ENCODE results near the gene VEGFB. TPM values are rescaled to one million over a fixed set of nuclear protein-coding genes. Genes with fewer than 3 reads are reported as not detected.
A peak's percentile ranks its signal among the peaks of the same experiment; 100 is the strongest.

The VEGFB gene
- total and polyA plus RNA-seq, 2 donors from 2014 or later = 77.6 to 157 TPM

DNA sequence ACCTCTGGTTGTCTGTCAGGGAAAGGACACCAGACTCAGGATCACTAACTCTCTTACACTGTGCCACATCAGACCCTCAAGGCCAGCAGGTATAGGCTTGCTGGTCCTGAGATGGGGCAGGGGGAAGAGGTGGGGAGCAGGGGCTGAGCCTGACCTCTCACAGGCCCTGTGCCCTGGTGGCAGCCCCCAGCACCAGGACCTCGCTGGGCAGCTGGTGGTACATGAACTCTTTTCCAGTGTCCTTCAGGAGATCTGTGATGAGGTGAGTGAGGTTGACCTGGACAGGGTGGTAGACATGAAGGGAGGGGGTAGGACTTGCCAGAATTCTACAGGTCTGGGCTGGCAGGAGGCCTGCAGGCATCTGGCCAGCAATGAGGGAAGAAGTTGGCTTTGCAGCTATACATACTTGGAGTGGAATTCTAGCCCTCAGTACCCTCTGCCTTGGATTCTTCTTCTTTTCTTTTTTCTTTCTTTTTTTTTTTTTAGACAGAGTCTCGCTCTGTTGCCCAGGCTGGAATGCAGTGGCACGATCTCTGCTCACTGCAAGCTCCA, 6.9 kb upstream of the VEGFB start:
- TF ChIP-seq, protein P1, sequence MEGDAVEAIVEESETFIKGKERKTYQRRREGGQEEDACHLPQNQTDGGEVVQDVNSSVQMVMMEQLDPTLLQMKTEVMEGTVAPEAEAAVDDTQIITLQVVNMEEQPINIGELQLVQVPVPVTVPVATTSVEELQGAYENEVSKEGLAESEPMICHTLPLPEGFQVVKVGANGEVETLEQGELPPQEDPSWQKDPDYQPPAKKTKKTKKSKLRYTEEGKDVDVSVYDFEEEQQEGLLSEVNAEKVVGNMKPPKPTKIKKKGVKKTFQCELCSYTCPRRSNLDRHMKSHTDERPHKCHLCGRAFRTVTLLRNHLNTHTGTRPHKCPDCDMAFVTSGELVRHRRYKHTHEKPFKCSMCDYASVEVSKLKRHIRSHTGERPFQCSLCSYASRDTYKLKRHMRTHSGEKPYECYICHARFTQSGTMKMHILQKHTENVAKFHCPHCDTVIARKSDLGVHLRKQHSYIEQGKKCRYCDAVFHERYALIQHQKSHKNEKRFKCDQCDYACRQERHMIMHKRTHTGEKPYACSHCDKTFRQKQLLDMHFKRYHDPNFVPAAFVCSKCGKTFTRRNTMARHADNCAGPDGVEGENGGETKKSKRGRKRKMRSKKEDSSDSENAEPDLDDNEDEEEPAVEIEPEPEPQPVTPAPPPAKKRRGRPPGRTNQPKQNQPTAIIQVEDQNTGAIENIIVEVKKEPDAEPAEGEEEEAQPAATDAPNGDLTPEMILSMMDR (IDR thresholded peaks at IDR 0.05; ENCODE audit: borderline replicate concordance, extremely low read depth, insufficient read depth) = no peak
- Histone ChIP-seq H3K36me3 (ENCODE audit: control insufficient read depth in 2 of 3, insufficient read depth in 3 of 3, low read length in 3 of 3) (no peaks in the 10 kb centered on the region), H3K4me1 (ENCODE audit: control insufficient read depth in 2 of 3, insufficient read depth in 2 of 3, low read depth in 1 of 3, low read length in 3 of 3) (peaks cover 0 to 35% (median 21%) of the 10 kb centered on the region in 3 donors), H3K9me3 (ENCODE audit: control insufficient read depth in 2 of 3, insufficient read depth in 1 of 3, low read length in 3 of 3) (no peaks in the 10 kb centered on the region), H3K27me3 (ENCODE audit: control insufficient read depth, insufficient read depth, low read length) (no peaks in the 10 kb centered on the region), H3K9ac (ENCODE audit: low read length in 3 of 3) (peak overlapping the region in 1 of 3 donors; percentile 90), H3K27ac (ENCODE audit: low read depth in 2 of 2, low read length in 2 of 2) (peak overlapping the region; percentile 64 to 97), H3K4me3 (ENCODE audit: low read length in 3 of 3) (peak overlapping the region in 2 of 3 donors; percentile 86 to 91)
- intact Hi-C loops (cut with DNase I) = no loop called here
- no peak for DNase-seq
- FAIRE-seq = no peak

DNA sequence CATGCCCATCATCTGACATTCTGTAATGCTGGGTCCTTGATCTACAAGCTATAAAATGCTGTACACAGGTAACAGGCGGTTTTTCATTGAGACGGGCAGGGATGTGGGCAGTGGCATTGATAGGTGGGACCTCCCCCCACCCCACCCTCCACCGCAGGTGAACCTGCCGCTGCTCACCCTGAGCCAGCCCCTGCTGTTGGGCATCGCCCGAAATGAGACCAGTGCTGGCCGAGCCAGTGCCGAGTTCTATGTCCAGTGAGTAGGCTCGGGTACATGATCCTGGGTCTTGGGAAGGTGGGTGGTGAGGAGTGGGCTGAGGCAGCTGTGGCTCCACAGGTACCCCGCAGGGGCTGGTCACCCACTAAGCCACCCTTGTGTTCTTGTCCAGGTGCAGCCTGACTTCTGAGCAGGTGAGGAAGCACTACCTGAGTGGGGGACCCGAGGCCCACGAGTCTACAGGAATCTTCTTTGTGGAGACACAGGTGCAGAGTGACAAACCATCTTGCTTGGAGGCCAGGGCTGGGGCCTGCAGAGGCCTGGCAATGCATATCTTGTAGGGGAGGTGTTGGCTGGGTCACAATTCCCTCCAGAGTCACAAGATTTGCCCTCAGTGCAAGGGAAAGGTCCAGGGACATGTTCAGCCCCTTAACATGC, 5.2 kb upstream of the VEGFB start:
- intact Hi-C loops (cut with DNase I) = no loop called here
- H3K27me3 ChIP-seq (ENCODE audit: control insufficient read depth, insufficient read depth, low read length) = no peaks in the 10 kb centered on the region
- peak in 1 of 5 donors; percentile 74 for DNase-seq
- TF ChIP-seq, protein P1 (IDR thresholded peaks at IDR 0.05; ENCODE audit: borderline replicate concordance, extremely low read depth, insufficient read depth) = no peak
- FAIRE-seq = no peak
- peak overlapping the region in 1 of 3 donors; percentile 73 for H3K4me3 ChIP-seq (ENCODE audit: low read length in 3 of 3)
- H3K9me3 ChIP-seq (ENCODE audit: control insufficient read depth in 2 of 3, insufficient read depth in 1 of 3, low read length in 3 of 3) = no peaks in the 10 kb centered on the region
- peak overlapping the region in 1 of 3 donors; percentile 15 for H3K9ac ChIP-seq (ENCODE audit: low read length in 3 of 3)
- peak overlapping the region in 1 of 2 donors; percentile 96 for H3K27ac ChIP-seq (ENCODE audit: low read depth in 2 of 2, low read length in 2 of 2)
- peaks cover 0 to 45% (median 27%) of the 10 kb centered on the region in 3 donors for H3K4me1 ChIP-seq (ENCODE audit: control insufficient read depth in 2 of 3, insufficient read depth in 2 of 3, low read depth in 1 of 3, low read length in 3 of 3)
- no peaks in the 10 kb centered on the region for H3K36me3 ChIP-seq (ENCODE audit: control insufficient read depth in 2 of 3, insufficient read depth in 3 of 3, low read length in 3 of 3)

DNA sequence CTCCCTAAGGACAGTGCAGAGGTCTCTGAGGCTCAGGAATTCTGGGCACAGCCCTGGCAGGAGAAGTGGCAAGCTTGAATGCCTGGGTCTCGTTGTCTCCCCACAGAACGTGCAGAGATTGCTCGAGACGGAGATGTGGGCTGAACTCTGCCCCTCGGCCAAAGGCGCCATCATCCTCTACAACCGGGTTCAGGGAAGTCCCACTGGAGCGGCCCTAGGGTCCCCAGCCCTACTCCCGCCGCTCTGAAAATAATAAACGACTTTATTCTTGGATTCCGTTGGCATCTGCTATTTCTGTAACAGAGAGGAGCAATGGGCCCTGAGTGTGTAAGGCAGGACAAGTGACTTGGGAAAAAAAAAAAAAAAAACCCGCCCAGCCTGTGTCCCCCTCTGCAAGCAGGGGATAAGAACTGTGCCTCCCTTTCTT, 4.6 kb upstream of the VEGFB start:
- Histone ChIP-seq H3K9ac (ENCODE audit: low read length in 3 of 3) (peak overlapping the region; percentile 2 to 77 (median 60)), H3K4me1 (ENCODE audit: control insufficient read depth in 2 of 3, insufficient read depth in 2 of 3, low read depth in 1 of 3, low read length in 3 of 3) (peaks cover 0 to 44% (median 27%) of the 10 kb centered on the region in 3 donors), H3K27me3 (ENCODE audit: control insufficient read depth, insufficient read depth, low read length) (no peaks in the 10 kb centered on the region), H3K9me3 (ENCODE audit: control insufficient read depth in 2 of 3, insufficient read depth in 1 of 3, low read length in 3 of 3) (no peaks in the 10 kb centered on the region), H3K4me3 (ENCODE audit: low read length in 3 of 3) (peak overlapping the region; percentile 37 to 73 (median 50)), H3K27ac (ENCODE audit: low read depth in 2 of 2, low read length in 2 of 2) (peak overlapping the region; percentile 89 to 96), H3K36me3 (ENCODE audit: control insufficient read depth in 2 of 3, insufficient read depth in 3 of 3, low read length in 3 of 3) (no peaks in the 10 kb centered on the region)
- intact Hi-C loops (cut with DNase I) = no loop called here
- TF ChIP-seq, protein P1 (IDR thresholded peaks at IDR 0.05; ENCODE audit: borderline replicate concordance, extremely low read depth, insufficient read depth) = no peak
- DNase-seq (no peak), FAIRE-seq (no peak)

Measured in kidney (tissue), 14 donors.